ENCODE data around the gene NUDT16L1.

DNA sequence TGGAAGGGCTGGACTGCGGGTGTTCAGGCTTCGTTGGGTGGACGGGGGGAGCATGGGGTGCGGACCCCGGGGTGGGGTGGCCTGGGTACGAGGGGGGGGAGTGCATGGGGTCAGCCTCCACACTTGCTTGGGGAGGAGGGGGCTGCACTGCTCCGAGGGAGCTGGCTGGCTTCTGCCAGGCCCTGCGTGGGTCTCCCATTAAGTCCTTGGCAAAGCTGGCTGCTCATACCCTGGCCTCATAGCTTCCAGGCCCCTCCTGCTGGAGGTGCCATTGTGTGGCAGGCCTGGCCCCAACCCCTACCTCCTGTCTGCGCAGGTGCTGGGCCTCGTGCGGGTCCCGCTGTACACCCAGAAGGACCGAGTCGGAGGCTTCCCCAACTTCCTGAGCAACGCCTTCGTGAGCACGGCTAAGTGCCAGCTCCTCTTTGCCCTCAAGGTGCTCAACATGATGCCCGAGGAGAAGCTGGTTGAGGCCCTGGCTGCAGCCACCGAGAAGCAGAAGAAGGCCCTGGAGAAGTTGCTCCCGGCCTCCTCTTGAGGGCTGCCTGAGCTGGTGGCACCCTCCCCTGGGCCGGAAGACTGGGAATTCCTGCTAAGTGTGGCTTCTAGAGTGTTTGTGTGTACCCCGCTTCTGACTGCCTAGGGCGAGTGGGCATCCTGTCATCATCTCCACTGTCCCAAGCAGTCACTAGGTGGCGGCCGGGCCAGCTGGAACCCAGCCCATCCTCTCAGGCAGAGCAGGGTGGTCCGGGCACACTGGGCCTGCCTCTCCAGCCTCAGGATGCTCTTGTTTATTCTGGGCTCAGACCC, 1.5 kb downstream of the NUDT16L1 start:
- TF ChIP-seq EZH2 (optimal IDR thresholded peaks at IDR 0.05; ENCODE audit: low read depth, low read length): no peak
- TF ChIP-seq, protein P1, sequence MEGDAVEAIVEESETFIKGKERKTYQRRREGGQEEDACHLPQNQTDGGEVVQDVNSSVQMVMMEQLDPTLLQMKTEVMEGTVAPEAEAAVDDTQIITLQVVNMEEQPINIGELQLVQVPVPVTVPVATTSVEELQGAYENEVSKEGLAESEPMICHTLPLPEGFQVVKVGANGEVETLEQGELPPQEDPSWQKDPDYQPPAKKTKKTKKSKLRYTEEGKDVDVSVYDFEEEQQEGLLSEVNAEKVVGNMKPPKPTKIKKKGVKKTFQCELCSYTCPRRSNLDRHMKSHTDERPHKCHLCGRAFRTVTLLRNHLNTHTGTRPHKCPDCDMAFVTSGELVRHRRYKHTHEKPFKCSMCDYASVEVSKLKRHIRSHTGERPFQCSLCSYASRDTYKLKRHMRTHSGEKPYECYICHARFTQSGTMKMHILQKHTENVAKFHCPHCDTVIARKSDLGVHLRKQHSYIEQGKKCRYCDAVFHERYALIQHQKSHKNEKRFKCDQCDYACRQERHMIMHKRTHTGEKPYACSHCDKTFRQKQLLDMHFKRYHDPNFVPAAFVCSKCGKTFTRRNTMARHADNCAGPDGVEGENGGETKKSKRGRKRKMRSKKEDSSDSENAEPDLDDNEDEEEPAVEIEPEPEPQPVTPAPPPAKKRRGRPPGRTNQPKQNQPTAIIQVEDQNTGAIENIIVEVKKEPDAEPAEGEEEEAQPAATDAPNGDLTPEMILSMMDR (IDR thresholded peaks at IDR 0.05; ENCODE audit: low read length): no peak
- no peak for TF ChIP-seq EZH2phosphoT487 (IDR thresholded peaks at IDR 0.05; ENCODE audit: low read length)
